Endothelial cell of umbilical vein (primary cell): ENCODE data around the gene ENDOG. TPM values are rescaled to one million over a fixed set of nuclear protein-coding genes. Genes with fewer than 3 reads are reported as not detected.

ENCODE experiments used
- BruUV-seq: library from RNA; stranded (reverse); fragments of 400-500 nt; replicated peaks from 2 replicates; lab custom pipeline; 2021; lab: Mats Ljungman, UMichigan
- CTCF ChIA-PET: fragments of 300-600, 350-600 bp; sonication (Branson Sonifier 250); formaldehyde crosslinking; loops from one replicate; lab custom pipeline; 2021; ENCODE audit warnings: antibody characterized with exemption, inconsistent platforms; lab: Charles Lee
- POLR2A ChIA-PET: fragments of 300-600, 350-600 bp; sonication (Branson Sonifier 250); formaldehyde crosslinking; loops from one replicate; lab custom pipeline; 2021; ENCODE audit warnings: antibody characterized with exemption, inconsistent platforms; lab: Charles Lee
- DNase-seq: peaks from one replicate; pipeline ENCODE4 v3.0.0-alpha.2; 2011; ENCODE audit warnings: low read depth, low spot score
- FAIRE-seq: peaks from 2 replicates; lab custom pipeline; 2011; peaks lifted over from hg19 to GRCh38; lab: Jason Lieb, UNC
- H2AFZ ChIP-seq: 2 replicates; pipeline ENCODE4 v1.6.0; 2012; ENCODE audit warnings: low read depth, low read length, control low read depth, inconsistent platforms
- H3K27ac ChIP-seq: 2 replicates; pipeline ENCODE4 v1.5.1; 2011; ENCODE audit warnings: low read depth, mild to moderate bottlenecking, control low read depth, low read length, moderate library complexity; ENCODE audit not compliant: insufficient read depth
- H3K27me3 ChIP-seq, 2 experiments: 2 replicates each; pipeline versions ENCODE4 v1.6.0 to v1.6.1; 2011; ENCODE audit warnings: low read length in 2 of 2, mixed read lengths in 1 of 2; ENCODE audit not compliant: control insufficient read depth in 2 of 2, insufficient read depth in 2 of 2
- H3K36me3 ChIP-seq, 2 experiments: 2 replicates in 1 of 2; 3 replicates in 1 of 2; pipeline ENCODE4 v1.5.1; 2011; ENCODE audit warnings: low read length in 2 of 2, mild to moderate bottlenecking in 1 of 2, moderate library complexity in 1 of 2; ENCODE audit not compliant: control insufficient read depth in 2 of 2, insufficient read depth in 2 of 2; ENCODE audit errors: extremely low read depth in 1 of 2
- H3K4me1 ChIP-seq: 3 replicates; pipeline ENCODE4 v1.5.1; 2011; ENCODE audit warnings: mild to moderate bottlenecking, low read length; ENCODE audit not compliant: control insufficient read depth, insufficient read depth; ENCODE audit errors: extremely low read depth
- H3K4me2 ChIP-seq: 2 replicates; pipeline ENCODE4 v1.6.1; 2011; ENCODE audit warnings: low read length, control low read depth, mixed read lengths; ENCODE audit not compliant: insufficient read depth
- H3K4me3 ChIP-seq, 3 experiments: fragments of 200-600 bp in 1 of 3; sonication (generic), shearing (Covaris generic) in 1 of 3; replicated peaks in 1 of 3; 2 replicates each; pipeline ENCODE4 v1.5.1; 2011 to 2016; ENCODE audit warnings: control low read depth in 3 of 3, low read length in 3 of 3, mild to moderate bottlenecking in 2 of 3, inconsistent platforms in 1 of 3, low read depth in 1 of 3, moderate library complexity in 1 of 3; ENCODE audit not compliant: insufficient read depth in 1 of 3
- H3K79me2 ChIP-seq: 2 replicates; pipeline ENCODE4 v1.6.0; 2012; ENCODE audit warnings: low read length, inconsistent platforms; ENCODE audit not compliant: control insufficient read depth, insufficient read depth
- H3K9ac ChIP-seq: replicated peaks from 2 replicates; pipeline ENCODE3; 2011; ENCODE audit warnings: low read length, control low read depth; ENCODE audit not compliant: insufficient read depth; ENCODE audit errors: extremely low read depth
- H3K9me1 ChIP-seq: replicated peaks from 3 replicates; pipeline ENCODE4 v1.6.0; 2011; ENCODE audit warnings: mild to moderate bottlenecking, low read length; ENCODE audit not compliant: control insufficient read depth, insufficient read depth; ENCODE audit errors: extremely low read depth
- H3K9me3 ChIP-seq: replicated peaks from 2 replicates; pipeline ENCODE4 v1.5.1; 2012; ENCODE audit warnings: low read length, inconsistent platforms; ENCODE audit not compliant: control insufficient read depth, insufficient read depth
- H4K20me1 ChIP-seq: replicated peaks from 2 replicates; pipeline ENCODE3; 2011; ENCODE audit warnings: mild to moderate bottlenecking, low read length; ENCODE audit not compliant: control insufficient read depth, insufficient read depth; ENCODE audit errors: extremely low read depth
- CTCF ChIP-seq, 2 donors: IDR thresholded peaks; 1 replicate in 1 of 2; 2 replicates in 1 of 2; pipeline ENCODE4 v1.5.1; 2011; ENCODE audit warnings: low read length in 2 of 2, mild to moderate bottlenecking in 2 of 2, moderate library complexity in 2 of 2, control low read depth in 1 of 2, inconsistent platforms in 1 of 2, low read depth in 1 of 2; ENCODE audit not compliant: insufficient read depth in 1 of 2; ENCODE audit errors: extremely low read depth in 1 of 2
- EZH2 ChIP-seq: IDR thresholded peaks from 2 replicates; pipeline ENCODE4 v1.6.1; 2012; ENCODE audit warnings: borderline replicate concordance, low read depth, mild to moderate bottlenecking, moderate library complexity, low read length, inconsistent platforms; ENCODE audit not compliant: severe bottlenecking
- FOS ChIP-seq: IDR thresholded peaks from 2 replicates; pipeline ENCODE4 v1.6.1; 2011; ENCODE audit warnings: mild to moderate bottlenecking, low read length, moderate library complexity, borderline replicate concordance; ENCODE audit not compliant: insufficient read depth
- GATA2 ChIP-seq: IDR thresholded peaks from 2 replicates; pipeline ENCODE4 v1.7.0; 2011; ENCODE audit warnings: low read depth, mild to moderate bottlenecking, moderate library complexity, mixed read lengths, low read length; ENCODE audit not compliant: insufficient read length, insufficient read depth
- JUN ChIP-seq: IDR thresholded peaks from 2 replicates; pipeline ENCODE4 v1.6.1; 2011; ENCODE audit warnings: borderline replicate concordance, low read depth; ENCODE audit not compliant: insufficient read length, insufficient read depth
- MAX ChIP-seq: IDR thresholded peaks from 2 replicates; pipeline ENCODE4 v1.6.1; 2011; ENCODE audit not compliant: insufficient read depth, insufficient read length
- MYC ChIP-seq: IDR thresholded peaks from one replicate; pipeline ENCODE4 v1.6.1; 2011; ENCODE audit warnings: mild to moderate bottlenecking, low read depth, low read length
- POLR2A ChIP-seq: IDR thresholded peaks from 2 replicates; pipeline ENCODE4 v1.6.1; 2012; ENCODE audit warnings: low read depth, mild to moderate bottlenecking, control low read depth, low read length
- POLR2AphosphoS5 ChIP-seq: IDR thresholded peaks from 2 replicates; pipeline ENCODE4 v1.6.1; 2012; ENCODE audit warnings: low read depth, mild to moderate bottlenecking, control low read depth, low read length, moderate library complexity; ENCODE audit not compliant: insufficient read depth
- dilution Hi-C: fragments of 300-500 bp; cut with MboI; formaldehyde crosslinking; loops from one replicate; pipeline ENCODE4 v1.15.0; 2019; ENCODE audit warnings: low sequenced_read_pairs; ENCODE audit not compliant: extremely low pct_ligation_motif_present
- intact Hi-C: fragments of 100-400 bp; cut with micrococcal nuclease; formaldehyde crosslinking; loops from one replicate; pipeline ENCODE4 v1.10.0; 2022
- polyA plus RNA-seq, 4 experiments: library from polyadenylated mRNA; depleted of rRNA in 3 of 4; stranded (reverse) in 3 of 4; unstranded in 1 of 4; fragments of >200 nt; gene quantifications; 2 replicates each; pipeline versions ENCODE4 v1.2.1 to v1.2.3, GENCODE V29; 2011 to 2012; ENCODE audit warnings: missing spikeins in 1 of 4
- total RNA-seq: library from RNA; stranded (reverse); gene quantifications from 2 replicates; pipeline ENCODE4 v1.2.3, GENCODE V29; 2021

Gene ENDOG
- total and polyA plus RNA-seq, 2 donors (not counting 3 experiments of a cell fraction or from before 2014, with no cell fraction given), result 18.0 to 21.1 TPM

GRCh38 chr9:128840524-128840923, 22.2 kb downstream of the ENDOG start:
- H3K9ac ChIP-seq, result no peak overlapping the region
- H2AFZ ChIP-seq, result no peak overlapping the region
- intact Hi-C loops (no loop called here), dilution Hi-C loops (no loop called here)
- DNase-seq (no peak), FAIRE-seq (no peak)
- POLR2A ChIA-PET, result interaction anchor here (0.7 kb wide), 1 partner anchor 1775 kb away, joined by 3 read pairs; no protein-coding TSS in a partner anchor
- no peaks in the 10 kb centered on the region for H3K4me1 ChIP-seq
- no peak overlapping the region for H3K4me2 ChIP-seq
- H3K9me3 ChIP-seq, result no peaks in the 10 kb centered on the region
- no peaks in the 10 kb centered on the region for H3K9me1 ChIP-seq
- no TSS peak for BruUV-seq
- no peak overlapping the region for H3K4me3 ChIP-seq
- CTCF ChIA-PET, result interaction anchor here (0.7 kb wide), 1 partner anchor 13 kb away, joined by 5 read pairs; no protein-coding TSS in a partner anchor
- no peak for TF ChIP-seq JUN
- no peak for TF ChIP-seq FOS
- TF ChIP-seq EZH2, result no peak
- TF ChIP-seq POLR2AphosphoS5, result no peak
- no peak for TF ChIP-seq MYC
- no peak for TF ChIP-seq POLR2A
- no peak for TF ChIP-seq CTCF (IDR thresholded peaks at IDR 0.05; ENCODE audit: extremely low read depth in 1 of 2, insufficient read depth in 1 of 2, low read depth in 1 of 2, low read length in 2 of 2)
- TF ChIP-seq MAX, result no peak
- TF ChIP-seq GATA2, result no peak
- peaks cover 0 to 3% of the 10 kb centered on the region in 2 experiments for H3K36me3 ChIP-seq
- H3K79me2 ChIP-seq, result no peaks in the 10 kb centered on the region
- H4K20me1 ChIP-seq, result no peaks in the 10 kb centered on the region
- H3K27ac ChIP-seq, result no peak overlapping the region
- H3K27me3 ChIP-seq, result no peaks in the 10 kb centered on the region
